ENCODE data around the gene CSTPP1. TPM values are rescaled to one million over a fixed set of nuclear protein-coding genes. Genes with fewer than 3 reads are reported as not detected.

CSTPP1 gene
- total and polyA plus RNA-seq, 2 donors, result 20.7 to 20.9 TPM

GRCh38 chr11:47028195-47029093, 91.9 kb downstream of the CSTPP1 start:
- H3K36me3 ChIP-seq (ENCODE audit: insufficient read depth), result no peaks in the 10 kb centered on the region
- DNase-seq (ENCODE audit: extremely low spot score), result no peak
- H3K4me1 ChIP-seq (ENCODE audit: insufficient read depth), result no peaks in the 10 kb centered on the region
- H3K27ac ChIP-seq (ENCODE audit: low read depth), result no peak overlapping the region
- WGBS, result 80% methylated on average over 9 of the region's 9 CpGs
- H3K4me3 ChIP-seq (ENCODE audit: low read depth, low read length), result no peak overlapping the region

GRCh38 chr11:47033439-47033838, 96.9 kb downstream of the CSTPP1 start:
- DNase-seq (ENCODE audit: extremely low spot score), result no peak
- no peaks in the 10 kb centered on the region for H3K36me3 ChIP-seq (ENCODE audit: insufficient read depth)
- no peak overlapping the region for H3K27ac ChIP-seq (ENCODE audit: low read depth)
- no peak overlapping the region for H3K4me3 ChIP-seq (ENCODE audit: low read depth, low read length)
- WGBS, result 83% methylated on average over 2 of the region's 2 CpGs
- H3K4me1 ChIP-seq (ENCODE audit: insufficient read depth), result no peaks in the 10 kb centered on the region

GRCh38 chr11:47034091-47034490, 97.5 kb downstream of the CSTPP1 start:
- DNase-seq (ENCODE audit: extremely low spot score), result no peak
- no peak overlapping the region for H3K27ac ChIP-seq (ENCODE audit: low read depth)
- H3K4me1 ChIP-seq (ENCODE audit: insufficient read depth), result no peaks in the 10 kb centered on the region
- no peaks in the 10 kb centered on the region for H3K36me3 ChIP-seq (ENCODE audit: insufficient read depth)
- H3K4me3 ChIP-seq (ENCODE audit: low read depth, low read length), result no peak overlapping the region

- no peak overlapping the region for H3K4me3 ChIP-seq (ENCODE audit: low read depth, low read length)
- no peak overlapping the region for H3K27ac ChIP-seq (ENCODE audit: low read depth)
- DNase-seq (ENCODE audit: extremely low spot score), result no peak
- no peaks in the 10 kb centered on the region for H3K36me3 ChIP-seq (ENCODE audit: insufficient read depth)
- WGBS, result 86% methylated on average over 5 of the region's 5 CpGs
- no peaks in the 10 kb centered on the region for H3K4me1 ChIP-seq (ENCODE audit: insufficient read depth)
Measured at GRCh38 chr11:47035108-47035507, 98.5 kb downstream of the CSTPP1 start.

GRCh38 chr11:47044119-47044518, 107.6 kb downstream of the CSTPP1 start:
- Histone ChIP-seq H3K4me1 (ENCODE audit: insufficient read depth) (no peaks in the 10 kb centered on the region), H3K27ac (ENCODE audit: low read depth) (no peak overlapping the region), H3K36me3 (ENCODE audit: insufficient read depth) (no peaks in the 10 kb centered on the region), H3K4me3 (ENCODE audit: low read depth, low read length) (no peak overlapping the region)
- WGBS, result 97% methylated on average over 6 of the region's 6 CpGs
- DNase-seq (ENCODE audit: extremely low spot score), result no peak

GRCh38 chr11:47047972-47048371, 111.4 kb downstream of the CSTPP1 start:
- H3K4me3 ChIP-seq (ENCODE audit: low read depth, low read length), result no peak overlapping the region
- H3K4me1 ChIP-seq (ENCODE audit: insufficient read depth), result no peaks in the 10 kb centered on the region
- H3K27ac ChIP-seq (ENCODE audit: low read depth), result no peak overlapping the region
- WGBS, result 99% methylated on average over 1 of the region's 1 CpG
- H3K36me3 ChIP-seq (ENCODE audit: insufficient read depth), result no peaks in the 10 kb centered on the region
- DNase-seq (ENCODE audit: extremely low spot score), result no peak

GRCh38 chr11:47050284-47050683, 113.7 kb downstream of the CSTPP1 start:
- no peak overlapping the region for H3K27ac ChIP-seq (ENCODE audit: low read depth)
- no peak for DNase-seq (ENCODE audit: extremely low spot score)

GRCh38 chr11:47051217-47051616, 114.7 kb downstream of the CSTPP1 start:
- 34% methylated on average over 1 of the region's 1 CpG for WGBS
- H3K36me3 ChIP-seq (ENCODE audit: insufficient read depth), result no peaks in the 10 kb centered on the region
- no peaks in the 10 kb centered on the region for H3K4me1 ChIP-seq (ENCODE audit: insufficient read depth)
- no peak overlapping the region for H3K27ac ChIP-seq (ENCODE audit: low read depth)
- no peak for DNase-seq (ENCODE audit: extremely low spot score)
- no peak overlapping the region for H3K4me3 ChIP-seq (ENCODE audit: low read depth, low read length)

More at GRCh38 chr11:47050284-47050683, 113.7 kb downstream of the CSTPP1 start:
- Histone ChIP-seq H3K4me3 (ENCODE audit: low read depth, low read length) (no peak overlapping the region), H3K36me3 (ENCODE audit: insufficient read depth) (no peaks in the 10 kb centered on the region), H3K4me1 (ENCODE audit: insufficient read depth) (no peaks in the 10 kb centered on the region)
- 94% methylated on average over 1 of the region's 1 CpG for WGBS

- Histone ChIP-seq H3K4me1 (ENCODE audit: insufficient read depth) (no peaks in the 10 kb centered on the region), H3K27ac (ENCODE audit: low read depth) (no peak overlapping the region), H3K4me3 (ENCODE audit: low read depth, low read length) (no peak overlapping the region), H3K36me3 (ENCODE audit: insufficient read depth) (no peaks in the 10 kb centered on the region)
- 60% methylated on average over 7 of the region's 7 CpGs for WGBS
- no peak for DNase-seq (ENCODE audit: extremely low spot score)
Measured at GRCh38 chr11:47052165-47052564, 115.6 kb downstream of the CSTPP1 start.

GRCh38 chr11:47052576-47052975, 116.0 kb downstream of the CSTPP1 start:
- no peak for DNase-seq (ENCODE audit: extremely low spot score)
- H3K36me3 ChIP-seq (ENCODE audit: insufficient read depth), result no peaks in the 10 kb centered on the region
- no peaks in the 10 kb centered on the region for H3K4me1 ChIP-seq (ENCODE audit: insufficient read depth)
- H3K4me3 ChIP-seq (ENCODE audit: low read depth, low read length), result no peak overlapping the region
- no peak overlapping the region for H3K27ac ChIP-seq (ENCODE audit: low read depth)

- 86% methylated on average over 1 of the region's 1 CpG for WGBS
Measured at GRCh38 chr11:47055534-47055933, 119.0 kb downstream of the CSTPP1 start.

GRCh38 chr11:47056261-47056915, 119.8 kb downstream of the CSTPP1 start:
- H3K4me3 ChIP-seq (ENCODE audit: low read depth, low read length), result no peak overlapping the region
- no peaks in the 10 kb centered on the region for H3K36me3 ChIP-seq (ENCODE audit: insufficient read depth)
- H3K4me1 ChIP-seq (ENCODE audit: insufficient read depth), result no peaks in the 10 kb centered on the region
- WGBS, result 54% methylated on average over 3 of the region's 3 CpGs
- DNase-seq (ENCODE audit: extremely low spot score), result no peak
- no peak overlapping the region for H3K27ac ChIP-seq (ENCODE audit: low read depth)

More at GRCh38 chr11:47055534-47055933, 119.0 kb downstream of the CSTPP1 start:
- no peak for DNase-seq (ENCODE audit: extremely low spot score)
- Histone ChIP-seq H3K4me1 (ENCODE audit: insufficient read depth) (no peaks in the 10 kb centered on the region), H3K27ac (ENCODE audit: low read depth) (no peak overlapping the region), H3K4me3 (ENCODE audit: low read depth, low read length) (no peak overlapping the region), H3K36me3 (ENCODE audit: insufficient read depth) (no peaks in the 10 kb centered on the region)

GRCh38 chr11:47057365-47057764, 120.8 kb downstream of the CSTPP1 start:
- H3K4me1 ChIP-seq (ENCODE audit: insufficient read depth), result no peaks in the 10 kb centered on the region
- no peak overlapping the region for H3K27ac ChIP-seq (ENCODE audit: low read depth)
- no peaks in the 10 kb centered on the region for H3K36me3 ChIP-seq (ENCODE audit: insufficient read depth)
- no peak overlapping the region for H3K4me3 ChIP-seq (ENCODE audit: low read depth, low read length)
- DNase-seq (ENCODE audit: extremely low spot score), result no peak

GRCh38 chr11:47060807-47061206, 124.2 kb downstream of the CSTPP1 start:
- no peak overlapping the region for H3K27ac ChIP-seq (ENCODE audit: low read depth)
- WGBS, result 66% methylated on average over 2 of the region's 2 CpGs
- no peaks in the 10 kb centered on the region for H3K36me3 ChIP-seq (ENCODE audit: insufficient read depth)
- no peak overlapping the region for H3K4me3 ChIP-seq (ENCODE audit: low read depth, low read length)
- H3K4me1 ChIP-seq (ENCODE audit: insufficient read depth), result no peaks in the 10 kb centered on the region
- DNase-seq (ENCODE audit: extremely low spot score), result no peak
